Mesenchymal stem cell (in vitro differentiated cells and primary cell): ENCODE measurements around the gene CYP2J2.
"Not testable (repeated sequence)": the region's sequence is repeated elsewhere in the genome, so short reads cannot be mapped to it uniquely, and the experiment has no call there.

Experiments
- DNase-seq: peaks from one replicate; pipeline ENCODE4 v3.0.0-alpha.2; 2013
- H2AFZ ChIP-seq: one replicate; pipeline ENCODE4 v1.6.1; 2013; ENCODE audit warnings: low read depth, mild to moderate bottlenecking, control low read depth, inconsistent platforms, low read length, moderate library complexity
- H2AK5ac ChIP-seq: 2 replicates; pipeline ENCODE4 v1.6.1; 2013; ENCODE audit warnings: low read length, moderate library complexity, mild to moderate bottlenecking, inconsistent platforms; ENCODE audit not compliant: severe bottlenecking
- H2BK120ac ChIP-seq: one replicate; pipeline ENCODE4 v1.6.1; 2013; ENCODE audit warnings: low read depth, mild to moderate bottlenecking, inconsistent platforms, low read length, moderate library complexity
- H2BK12ac ChIP-seq, 2 experiments: one replicate each; pipeline ENCODE4 v1.6.1; 2013; ENCODE audit warnings: inconsistent platforms in 2 of 2, low read length in 2 of 2, mild to moderate bottlenecking in 2 of 2, moderate library complexity in 2 of 2, control low read depth in 1 of 2
- H2BK15ac ChIP-seq: one replicate; pipeline ENCODE4 v1.6.1; 2013; ENCODE audit warnings: mild to moderate bottlenecking, low read depth, inconsistent platforms; ENCODE audit not compliant: poor library complexity, severe bottlenecking
- H2BK5ac ChIP-seq: 2 replicates; pipeline ENCODE4 v1.6.1; 2013; ENCODE audit warnings: low read depth, mild to moderate bottlenecking, low read length, control low read depth, inconsistent platforms; ENCODE audit not compliant: poor library complexity, severe bottlenecking
- H3K14ac ChIP-seq, 2 experiments: one replicate each; pipeline ENCODE4 v1.6.1; 2013; ENCODE audit warnings: inconsistent platforms in 2 of 2, low read length in 2 of 2, control low read depth in 1 of 2, mild to moderate bottlenecking in 1 of 2, moderate library complexity in 1 of 2
- H3K18ac ChIP-seq, 2 experiments: one replicate each; pipeline ENCODE4 v1.6.1; 2013; ENCODE audit warnings: inconsistent platforms in 2 of 2, low read length in 2 of 2, control low read depth in 1 of 2, low read depth in 1 of 2, mild to moderate bottlenecking in 1 of 2
- H3K23ac ChIP-seq, 2 experiments: one replicate each; pipeline ENCODE4 v1.6.1; 2013; ENCODE audit warnings: inconsistent platforms in 2 of 2, low read length in 2 of 2, mild to moderate bottlenecking in 2 of 2, moderate library complexity in 2 of 2, control low read depth in 1 of 2
- H3K27ac ChIP-seq: 2 replicates; pipeline ENCODE4 v1.5.1; 2013; ENCODE audit warnings: mild to moderate bottlenecking, moderate library complexity, low read length, control low read depth, inconsistent platforms; ENCODE audit not compliant: poor library complexity, severe bottlenecking
- H3K27me3 ChIP-seq, 2 experiments: 2 replicates each; pipeline versions ENCODE4 v1.6.1 to v1.7.0; 2013; ENCODE audit warnings: low read length in 2 of 2, mild to moderate bottlenecking in 2 of 2, moderate library complexity in 2 of 2, control low read depth in 1 of 2, inconsistent platforms in 1 of 2; ENCODE audit not compliant: control insufficient read depth in 1 of 2, insufficient read depth in 1 of 2
- H3K36me3 ChIP-seq, 2 experiments: 2 replicates each; pipeline versions ENCODE4 v1.6.1 to v1.7.0; 2013; ENCODE audit warnings: low read length in 2 of 2, control low read depth in 1 of 2, inconsistent platforms in 1 of 2, low read depth in 1 of 2, mild to moderate bottlenecking in 1 of 2; ENCODE audit not compliant: insufficient read depth in 2 of 2, control insufficient read depth in 1 of 2
- H3K4ac ChIP-seq, 2 experiments: one replicate each; pipeline ENCODE4 v1.6.1; 2013; ENCODE audit warnings: inconsistent platforms in 2 of 2, low read length in 2 of 2, mild to moderate bottlenecking in 2 of 2, moderate library complexity in 2 of 2, control low read depth in 1 of 2, low read depth in 1 of 2
- H3K4me1 ChIP-seq: 2 replicates; pipeline ENCODE4 v1.6.1; 2013; ENCODE audit warnings: low read depth, low read length, control low read depth; ENCODE audit not compliant: control insufficient read depth, insufficient read depth
- H3K4me2 ChIP-seq: 2 replicates; pipeline ENCODE4 v1.6.1; 2013; ENCODE audit warnings: low read length, mild to moderate bottlenecking, inconsistent platforms; ENCODE audit not compliant: poor library complexity, severe bottlenecking
- H3K4me3 ChIP-seq, 2 experiments: 2 replicates each; pipeline versions ENCODE4 v1.5.1 to v1.7.0; 2013; ENCODE audit warnings: low read length in 2 of 2, mild to moderate bottlenecking in 2 of 2, control low read depth in 1 of 2, low read depth in 1 of 2; ENCODE audit not compliant: insufficient read depth in 1 of 2
- H3K79me1 ChIP-seq: replicated peaks from 2 replicates; pipeline ENCODE4 v1.6.1; 2013; ENCODE audit warnings: mild to moderate bottlenecking, control low read depth, low read length, inconsistent platforms; ENCODE audit not compliant: poor library complexity, severe bottlenecking
- H3K9ac ChIP-seq: 2 replicates; pipeline ENCODE4 v1.7.0; 2013; ENCODE audit warnings: mild to moderate bottlenecking, low read length, moderate library complexity
- H3K9me3 ChIP-seq: 2 replicates; pipeline ENCODE4 v1.7.0; 2013; ENCODE audit warnings: mild to moderate bottlenecking, low read length; ENCODE audit not compliant: control insufficient read depth
- H4K8ac ChIP-seq: one replicate; pipeline ENCODE4 v1.6.1; 2013; ENCODE audit warnings: inconsistent platforms, mild to moderate bottlenecking, low read length, moderate library complexity
- H4K91ac ChIP-seq: one replicate; pipeline ENCODE4 v1.6.1; 2013; ENCODE audit warnings: mild to moderate bottlenecking, low read length, inconsistent platforms
- WGBS: methylation state at CpG from one replicate; pipeline ENCODE4 v1.1.7; 2013; ENCODE audit warnings: mixed read lengths; 5-methylcytosine and 5-hydroxymethylcytosine counted together

The CYP2J2 gene

DNA sequence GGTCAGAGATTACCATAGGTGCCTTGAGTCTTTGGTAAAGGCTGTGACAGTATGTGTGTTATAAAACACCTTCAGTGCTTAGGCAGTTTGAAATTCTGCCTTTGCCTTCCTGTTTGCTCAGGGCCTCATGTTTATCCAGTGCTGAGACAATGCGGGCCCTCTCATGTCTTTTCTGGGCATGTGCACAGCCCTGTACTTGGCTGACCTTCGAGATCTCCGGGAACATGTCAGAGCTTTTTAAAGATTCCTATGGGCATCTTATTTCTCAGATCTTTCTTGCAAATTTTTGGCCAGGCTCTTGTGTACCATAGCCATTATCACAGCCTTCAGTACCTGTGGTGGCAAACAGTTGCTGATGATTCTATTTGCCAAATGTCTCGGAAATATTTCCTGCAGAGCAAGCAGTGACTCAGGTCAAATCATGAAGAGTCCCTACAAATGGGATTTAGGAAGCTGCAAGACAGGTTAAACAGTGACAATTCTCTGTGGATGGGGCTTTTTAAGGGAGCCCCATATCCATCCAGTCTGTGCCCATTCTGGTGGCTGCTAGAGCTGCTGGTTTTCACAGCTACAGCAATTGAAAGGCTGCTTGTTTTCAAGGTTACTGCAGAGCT, 69.7 kb downstream of the CYP2J2 start:
- Histone ChIP-seq H3K9ac (no peak overlapping the region), H2AFZ (no peak overlapping the region), H3K4ac (no peak overlapping the region), H3K18ac (no peak overlapping the region), H4K91ac (no peak overlapping the region), H3K14ac (no peak overlapping the region), H3K27ac (no peak overlapping the region), H3K36me3 (peaks cover 0 to 6% of the 10 kb centered on the region in 2 experiments), H3K4me1 (no peaks in the 10 kb centered on the region), H3K4me2 (no peak overlapping the region), H2BK15ac (no peak overlapping the region), H4K8ac (no peak overlapping the region), H2AK5ac (no peak overlapping the region), H2BK12ac (no peak overlapping the region), H3K9me3 (peaks cover 3% of the 10 kb centered on the region), H3K23ac (no peak overlapping the region), H2BK120ac (no peak overlapping the region), H2BK5ac (no peak overlapping the region), H3K79me1 (peaks cover 2% of the 10 kb centered on the region), H3K4me3 (no peak overlapping the region), H3K27me3 (no peaks in the 10 kb centered on the region)
- DNase-seq: no peak
- WGBS: 91% methylated on average over 4 of the region's 4 CpGs

DNA sequence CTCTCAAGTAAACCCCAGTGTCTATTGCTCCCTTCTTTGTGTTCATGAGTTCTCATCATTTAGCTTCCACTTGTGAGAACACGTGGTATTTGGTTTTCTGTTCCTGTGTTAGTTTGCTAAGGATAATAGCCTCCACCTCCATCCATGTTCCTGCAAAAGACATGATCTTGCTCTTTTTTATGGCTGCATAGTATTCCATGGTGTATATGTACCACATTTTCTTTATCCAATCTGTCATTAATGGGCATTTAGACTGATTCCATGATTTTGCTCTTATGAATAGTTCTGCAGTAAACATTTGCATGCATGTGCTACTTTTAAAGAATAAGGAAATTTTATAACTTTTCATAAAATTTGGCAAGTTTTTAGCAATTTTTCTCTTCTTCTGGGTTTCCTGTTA, 71.3 kb downstream of the CYP2J2 start:
- WGBS: no CpG with 5 or more reads among the region's 1 CpG
- H3K18ac ChIP-seq, H2AK5ac ChIP-seq, H3K79me1 ChIP-seq, H3K4me3 ChIP-seq, H3K27me3 ChIP-seq, H3K4me1 ChIP-seq, H3K9ac ChIP-seq, H2BK12ac ChIP-seq, H2BK120ac ChIP-seq, H3K36me3 ChIP-seq, H3K23ac ChIP-seq, H4K91ac ChIP-seq, H2BK5ac ChIP-seq, H4K8ac ChIP-seq, H3K14ac ChIP-seq, H3K9me3 ChIP-seq, H3K27ac ChIP-seq, H3K4ac ChIP-seq, DNase-seq, H2BK15ac ChIP-seq, H3K4me2 ChIP-seq, H2AFZ ChIP-seq: not testable (repeated sequence)

GRCh38 chr1:59852117-59852516, 74.5 kb downstream of the CYP2J2 start:
- Histone ChIP-seq H2BK120ac (no peak overlapping the region), H3K4me2 (no peak overlapping the region), H3K4me1 (no peaks in the 10 kb centered on the region), H3K27ac (no peak overlapping the region), H3K18ac (no peak overlapping the region), H3K27me3 (no peaks in the 10 kb centered on the region), H3K9ac (no peak overlapping the region), H3K9me3 (peaks cover 3% of the 10 kb centered on the region), H2AK5ac (no peak overlapping the region), H3K23ac (no peak overlapping the region), H4K8ac (no peak overlapping the region), H2BK15ac (no peak overlapping the region), H3K4me3 (no peak overlapping the region), H3K14ac (no peak overlapping the region), H3K4ac (no peak overlapping the region), H2BK5ac (no peak overlapping the region), H3K79me1 (peaks cover 2% of the 10 kb centered on the region), H3K36me3 (no peaks in the 10 kb centered on the region), H4K91ac (no peak overlapping the region), H2BK12ac (no peak overlapping the region), H2AFZ (no peak overlapping the region)
- 91% methylated on average over 1 of the region's 1 CpG for WGBS
- no peak for DNase-seq

GRCh38 chr1:59846895-59847282, 79.7 kb downstream of the CYP2J2 start:
- Histone ChIP-seq H3K4me3 (no peak overlapping the region), H3K79me1 (no peaks in the 10 kb centered on the region), H3K4me1 (no peaks in the 10 kb centered on the region), H2BK5ac (no peak overlapping the region), H2AFZ (no peak overlapping the region), H4K8ac (no peak overlapping the region), H4K91ac (no peak overlapping the region), H3K4me2 (no peak overlapping the region), H3K14ac (no peak overlapping the region), H3K27ac (no peak overlapping the region), H3K9ac (no peak overlapping the region), H2BK12ac (no peak overlapping the region), H3K9me3 (no peaks in the 10 kb centered on the region), H3K23ac (no peak overlapping the region), H2AK5ac (no peak overlapping the region), H3K4ac (no peak overlapping the region), H3K27me3 (no peaks in the 10 kb centered on the region), H3K36me3 (peaks cover 0 to under 1% of the 10 kb centered on the region in 2 experiments), H2BK15ac (no peak overlapping the region), H3K18ac (no peak overlapping the region), H2BK120ac (no peak overlapping the region)
- 76% methylated on average over 2 of the region's 2 CpGs for WGBS
- no peak for DNase-seq
